ENCODE measurements around the gene ABHD5.

Gene ABHD5

DNA sequence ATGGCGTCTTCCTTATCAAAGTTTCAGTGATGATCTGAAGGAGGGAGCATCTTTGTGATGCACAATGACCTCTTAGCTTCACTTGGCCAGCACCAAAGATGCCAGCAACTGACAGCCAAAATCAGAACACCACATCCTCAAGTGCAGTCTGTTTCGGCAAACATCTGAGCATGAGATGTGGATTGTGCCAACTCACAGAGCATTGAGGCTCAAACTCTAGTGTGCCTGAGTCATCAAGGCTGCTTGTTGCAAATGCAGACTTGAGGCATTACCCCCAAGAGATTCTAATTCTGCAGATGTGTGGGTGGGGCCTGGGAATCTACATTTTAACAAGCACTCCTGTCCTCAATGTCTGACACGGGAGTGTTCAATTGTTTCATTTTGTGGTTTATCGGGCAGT, 35.8 kb downstream of the ABHD5 start:
- TF ChIP-seq, protein P1, sequence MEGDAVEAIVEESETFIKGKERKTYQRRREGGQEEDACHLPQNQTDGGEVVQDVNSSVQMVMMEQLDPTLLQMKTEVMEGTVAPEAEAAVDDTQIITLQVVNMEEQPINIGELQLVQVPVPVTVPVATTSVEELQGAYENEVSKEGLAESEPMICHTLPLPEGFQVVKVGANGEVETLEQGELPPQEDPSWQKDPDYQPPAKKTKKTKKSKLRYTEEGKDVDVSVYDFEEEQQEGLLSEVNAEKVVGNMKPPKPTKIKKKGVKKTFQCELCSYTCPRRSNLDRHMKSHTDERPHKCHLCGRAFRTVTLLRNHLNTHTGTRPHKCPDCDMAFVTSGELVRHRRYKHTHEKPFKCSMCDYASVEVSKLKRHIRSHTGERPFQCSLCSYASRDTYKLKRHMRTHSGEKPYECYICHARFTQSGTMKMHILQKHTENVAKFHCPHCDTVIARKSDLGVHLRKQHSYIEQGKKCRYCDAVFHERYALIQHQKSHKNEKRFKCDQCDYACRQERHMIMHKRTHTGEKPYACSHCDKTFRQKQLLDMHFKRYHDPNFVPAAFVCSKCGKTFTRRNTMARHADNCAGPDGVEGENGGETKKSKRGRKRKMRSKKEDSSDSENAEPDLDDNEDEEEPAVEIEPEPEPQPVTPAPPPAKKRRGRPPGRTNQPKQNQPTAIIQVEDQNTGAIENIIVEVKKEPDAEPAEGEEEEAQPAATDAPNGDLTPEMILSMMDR (IDR thresholded peaks at IDR 0.05; ENCODE audit: low read depth, low read length), result no peak
- H3K4me3 ChIP-seq (ENCODE audit: low read depth, low read length), result no peak overlapping the region

DNA sequence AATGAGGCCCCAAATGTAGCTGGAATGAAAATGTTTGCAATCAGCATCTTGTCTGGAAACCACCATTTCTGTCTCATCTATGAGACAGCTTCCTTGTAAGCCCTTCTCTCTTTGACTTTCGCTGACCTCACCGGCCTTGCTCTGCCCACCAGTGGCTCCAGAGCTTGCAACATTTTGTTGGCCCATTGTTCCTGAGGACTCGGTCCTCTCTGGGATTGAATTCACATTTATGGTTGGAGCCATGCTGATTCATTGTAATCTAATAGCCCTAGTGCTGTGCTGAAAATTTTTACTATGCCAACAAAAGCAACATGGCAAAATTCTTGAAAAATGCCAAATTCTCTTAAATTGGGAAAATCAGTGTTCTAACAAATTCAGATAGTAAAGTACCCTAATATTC, 37.2 kb downstream of the ABHD5 start:
- TF ChIP-seq, protein P1 (IDR thresholded peaks at IDR 0.05; ENCODE audit: low read depth, low read length), result no peak
- no peak overlapping the region for H3K4me3 ChIP-seq (ENCODE audit: low read depth, low read length)

DNA sequence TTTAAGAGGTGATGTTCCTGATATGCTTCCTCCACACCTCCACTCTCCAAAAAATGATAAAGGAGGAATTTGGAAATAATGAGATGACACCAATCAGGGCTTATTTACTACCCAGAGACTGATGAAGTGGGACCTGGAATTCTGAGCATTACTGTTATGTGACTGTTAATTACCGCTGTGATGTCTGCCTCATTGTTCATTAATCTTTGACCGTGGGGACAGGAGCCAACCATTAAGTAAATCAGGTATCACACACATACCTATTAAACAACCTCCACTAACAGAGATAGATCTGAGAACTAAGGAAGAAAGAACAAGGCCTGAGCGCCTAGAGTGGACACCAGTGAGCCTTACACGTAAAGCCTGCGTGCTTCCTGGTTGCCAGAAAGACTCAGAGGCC, 37.7 kb downstream of the ABHD5 start:
- TF ChIP-seq, protein P1 (IDR thresholded peaks at IDR 0.05; ENCODE audit: low read depth, low read length), result no peak
- no peak overlapping the region for H3K4me3 ChIP-seq (ENCODE audit: low read depth, low read length)

DNA sequence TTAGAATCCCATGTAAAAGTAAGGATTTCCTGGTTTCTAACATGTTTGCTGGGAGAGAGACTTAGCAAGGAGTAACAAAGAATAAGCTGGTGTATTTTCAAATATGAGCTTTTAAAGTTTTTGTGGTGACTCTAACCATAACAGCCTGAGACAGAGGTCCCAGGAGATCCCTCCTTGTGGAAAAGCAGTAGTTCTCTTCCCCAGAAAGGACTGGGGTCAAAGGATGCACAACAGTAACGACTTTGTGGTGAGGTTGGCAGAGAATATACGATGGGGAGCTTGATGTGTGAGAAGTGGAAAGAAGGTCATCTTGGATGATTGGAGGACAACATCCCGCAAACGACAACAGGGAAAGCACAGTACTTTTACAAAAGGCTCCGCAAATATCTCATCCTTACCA, 38.2 kb downstream of the ABHD5 start:
- H3K4me3 ChIP-seq (ENCODE audit: low read depth, low read length), result no peak overlapping the region
- TF ChIP-seq, protein P1 (IDR thresholded peaks at IDR 0.05; ENCODE audit: low read depth, low read length), result no peak

DNA sequence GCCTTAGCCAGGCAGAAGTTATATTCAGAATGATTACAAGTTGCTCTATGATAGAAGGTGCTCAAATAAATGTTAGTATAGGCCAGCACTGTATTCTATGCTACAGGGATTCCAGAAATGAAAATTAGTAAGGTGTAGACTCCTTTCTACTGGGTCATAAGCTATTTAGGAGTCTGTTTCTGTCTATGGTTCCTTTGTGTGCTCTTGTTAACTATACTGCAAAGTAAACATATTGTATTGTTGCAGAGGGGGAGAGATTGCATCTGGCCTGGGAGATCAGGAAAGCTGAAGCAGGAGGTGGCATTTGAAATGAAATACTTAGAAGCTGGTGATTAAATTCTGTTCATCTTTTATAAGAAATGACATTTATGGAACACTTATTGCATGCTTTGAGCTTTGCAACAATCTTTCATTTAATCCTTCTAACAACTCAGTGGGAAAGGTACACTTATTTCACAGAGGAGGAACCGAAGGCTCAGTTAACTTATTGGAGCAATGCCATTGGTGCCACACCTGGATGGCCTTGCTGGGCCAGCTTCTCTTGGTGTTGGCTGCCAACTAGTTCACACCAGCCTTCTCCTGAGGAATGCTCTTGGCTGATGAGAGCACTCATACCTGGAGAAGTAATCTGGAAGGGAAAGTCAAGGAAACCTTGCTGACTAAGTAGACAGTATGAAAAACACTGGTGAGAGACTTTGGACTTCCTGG, 39.1 kb downstream of the ABHD5 start:
- H3K4me3 ChIP-seq (ENCODE audit: low read depth, low read length), result no peak overlapping the region
- TF ChIP-seq, protein P1 (IDR thresholded peaks at IDR 0.05; ENCODE audit: low read depth, low read length), result no peak

DNA sequence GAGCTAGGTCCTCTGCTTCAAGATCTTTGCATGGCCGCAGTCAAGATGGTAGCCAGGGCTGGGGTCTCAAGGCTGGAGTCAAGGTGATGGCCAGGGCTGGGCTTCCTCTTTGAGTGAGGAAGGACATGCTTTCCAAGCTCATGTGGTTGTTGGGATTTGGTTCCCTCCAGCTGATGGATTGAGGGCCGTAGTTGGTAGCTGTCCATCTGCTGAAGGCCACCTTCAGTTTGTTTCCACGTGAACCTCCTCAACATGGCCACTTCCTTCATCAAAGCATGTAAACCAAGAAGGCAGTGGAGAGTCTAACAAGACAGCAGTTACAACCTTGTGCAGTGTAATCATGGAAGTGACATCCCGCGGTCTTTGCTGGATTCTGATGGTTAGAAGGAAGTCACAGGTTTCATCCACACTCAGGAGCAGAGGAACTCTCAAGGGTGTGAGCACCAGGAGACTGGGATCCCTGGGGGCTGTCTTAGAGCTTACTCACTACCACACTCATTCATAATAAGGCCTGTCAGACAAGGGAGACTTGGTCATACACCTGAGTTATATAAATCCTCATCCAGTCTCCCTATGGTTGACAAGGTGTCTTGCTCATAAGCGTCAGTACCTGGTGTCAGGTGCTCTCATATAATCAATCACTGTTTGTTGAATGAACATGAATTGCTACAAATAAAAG, 42.1 kb downstream of the ABHD5 start:
- H3K4me3 ChIP-seq (ENCODE audit: low read depth, low read length), result no peak overlapping the region

More for the DNA sequence above, 42.1 kb downstream of the ABHD5 start:
- TF ChIP-seq, protein P1 (IDR thresholded peaks at IDR 0.05; ENCODE audit: low read depth, low read length), result no peak

All from WI38 (cell line).